Lung (tissue), 12 donors: ENCODE measurements around the gene FYCO1. TPM values are rescaled to one million over a fixed set of nuclear protein-coding genes. Genes with fewer than 3 reads are reported as not detected.

Experiments
- ATAC-seq: fragments of 200-7000 bp; cut with Tn5 transposase; one replicate; pipeline ENCODE4 v1.9.1; 2020; ENCODE audit warnings: moderate number of reproducible peaks; ENCODE audit not compliant: insufficient read depth, low FRiP score
- DNase-seq, 3 donors: peaks; one replicate each; pipeline ENCODE4 v3.0.0-alpha.2; 2013 to 2017
- H3K27ac ChIP-seq, 2 donors: one replicate each; pipeline ENCODE4 v1.5.1; 2013; ENCODE audit warnings: mild to moderate bottlenecking in 2 of 2, moderate library complexity in 2 of 2, control low read depth in 1 of 2, inconsistent platforms in 1 of 2, low read depth in 1 of 2, low read length in 1 of 2
- H3K27me3 ChIP-seq, 3 donors: one replicate each; pipeline ENCODE4 v1.5.1; 2013; ENCODE audit warnings: low read length in 2 of 3; ENCODE audit not compliant: control insufficient read depth in 3 of 3, insufficient read depth in 3 of 3
- H3K36me3 ChIP-seq, 4 donors: one replicate each; pipeline ENCODE4 v1.5.1; 2013; ENCODE audit warnings: low read length in 4 of 4, mild to moderate bottlenecking in 1 of 4, moderate library complexity in 1 of 4; ENCODE audit not compliant: control insufficient read depth in 4 of 4, insufficient read depth in 4 of 4
- H3K4me1 ChIP-seq, 5 donors: one replicate each; pipeline ENCODE4 v1.5.1; 2013; ENCODE audit warnings: low read length in 5 of 5, mild to moderate bottlenecking in 2 of 5, moderate library complexity in 1 of 5; ENCODE audit not compliant: control insufficient read depth in 5 of 5, insufficient read depth in 5 of 5
- H3K4me3 ChIP-seq: one replicate; pipeline ENCODE4 v1.5.1; 2013; ENCODE audit warnings: mild to moderate bottlenecking, control low read depth, moderate library complexity
- H3K9ac ChIP-seq, 2 donors: one replicate each; pipeline ENCODE4 v1.5.1; 2013; ENCODE audit warnings: low read length in 2 of 2, control low read depth in 1 of 2; ENCODE audit not compliant: insufficient read depth in 1 of 2
- H3K9me3 ChIP-seq, 4 donors: one replicate each; pipeline ENCODE4 v1.5.1; 2013; ENCODE audit warnings: low read length in 3 of 4, mild to moderate bottlenecking in 1 of 4, moderate library complexity in 1 of 4; ENCODE audit not compliant: control insufficient read depth in 4 of 4, insufficient read depth in 3 of 4
- CTCF ChIP-seq: IDR thresholded peaks from 2 replicates; pipeline ENCODE4 v1.5.1; 2012; ENCODE audit warnings: mild to moderate bottlenecking; ENCODE audit errors: control extremely low read depth, extremely low read depth
- WGBS, 2 donors: extraction: QIAGEN DNeasy Blood & Tissue Kit; methylation state at CpG; one replicate each; pipeline ENCODE4 v1.1.7; 2013; 5-methylcytosine and 5-hydroxymethylcytosine counted together
- polyA plus RNA-seq, 2 donors: library from polyadenylated mRNA; stranded (reverse); fragments of 200-250 nt; gene quantifications; one replicate each; pipeline ENCODE4 v1.2.1, GENCODE V29; 2013
- total RNA-seq, 2 donors: library from RNA; depleted of rRNA in 1 of 2; stranded (reverse); fragments of >200 nt in 1 of 2; gene quantifications; one replicate each; pipeline ENCODE4 v1.2.1, GENCODE V29; 2014 to 2021
- donor health status: control.
- donor health status: control.
- donor health status: Bipolar disorder and iron deficiency.
- donor health status: healthy.
- donor health status: DM: yes; HTN: yes; CAD: no.

FYCO1 gene
- total and polyA plus RNA-seq, 4 donors: 11.3 to 38.7 (median 23.2) TPM

GRCh38 chr3:45878124-45878523 is 117.5 kb downstream of the FYCO1 start:
- Histone ChIP-seq H3K4me3 (no peak overlapping the region), H3K27me3 (no peaks in the 10 kb centered on the region), H3K27ac (no peak overlapping the region), H3K9ac (no peak overlapping the region), H3K4me1 (peaks cover 0 to 5% (median 0%) of the 10 kb centered on the region in 5 donors), H3K36me3 (no peaks in the 10 kb centered on the region), H3K9me3 (no peaks in the 10 kb centered on the region)
- 95 to 96% methylated on average over 2 of the region's 2 CpGs for WGBS, 2 donors
- TF ChIP-seq CTCF: no peak
- ATAC-seq (no peak), DNase-seq (no peak)

DNA sequence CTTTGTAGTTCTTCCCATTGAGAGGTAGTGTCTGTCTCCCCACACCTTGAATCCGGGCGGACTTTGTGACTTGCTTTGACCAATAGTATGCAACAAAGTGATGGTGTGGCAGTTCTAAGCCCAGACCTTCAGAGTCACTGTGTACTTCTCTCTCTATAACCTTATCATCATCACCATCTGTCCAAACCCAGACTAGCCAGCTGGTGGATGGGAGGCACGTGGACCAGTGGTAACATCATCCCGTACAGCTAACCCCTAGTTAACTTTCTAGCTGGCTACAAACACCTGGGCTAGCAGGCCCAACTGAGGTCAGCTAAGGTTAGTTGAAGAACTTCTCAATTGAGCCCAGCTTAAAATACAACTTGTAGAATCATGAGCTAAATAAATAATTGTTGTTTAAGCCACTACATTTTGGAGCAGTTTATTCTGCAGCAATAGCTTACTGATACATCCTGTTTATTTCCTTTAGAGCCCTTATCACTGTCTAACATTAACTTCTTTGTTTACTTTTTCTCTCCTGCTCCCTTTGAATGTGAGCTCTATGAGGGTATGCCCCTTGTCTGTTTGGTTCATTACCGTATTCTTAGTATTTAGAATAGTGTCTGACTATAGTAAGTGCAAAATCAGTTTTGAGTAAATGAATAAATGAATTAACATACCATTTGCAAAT is 120.8 kb downstream of the FYCO1 start:
- no peak overlapping the region for H3K4me3 ChIP-seq
- ATAC-seq (no peak), DNase-seq (no peak)
- H3K9ac ChIP-seq: no peak overlapping the region
- 53 to 76% methylated on average over 5 of the region's 5 CpGs for WGBS, 2 donors
- H3K36me3 ChIP-seq: no peaks in the 10 kb centered on the region
- H3K27me3 ChIP-seq: no peaks in the 10 kb centered on the region
- H3K4me1 ChIP-seq: no peaks in the 10 kb centered on the region
- TF ChIP-seq CTCF: no peak
- H3K27ac ChIP-seq: no peak overlapping the region
- no peaks in the 10 kb centered on the region for H3K9me3 ChIP-seq

- WGBS, 2 donors: 95% methylated on average over 4 of the region's 4 CpGs
- TF ChIP-seq CTCF: no peak
- peaks cover 0 to 1% (median 0%) of the 10 kb centered on the region in 5 donors for H3K4me1 ChIP-seq
- no peaks in the 10 kb centered on the region for H3K36me3 ChIP-seq
- H3K27ac ChIP-seq: no peak overlapping the region
- H3K27me3 ChIP-seq: no peaks in the 10 kb centered on the region
- ATAC-seq: no peak
- H3K9ac ChIP-seq: no peak overlapping the region
- no peak overlapping the region for H3K4me3 ChIP-seq
- H3K9me3 ChIP-seq: no peaks in the 10 kb centered on the region
- DNase-seq: no peak
Measured at GRCh38 chr3:45873638-45874037, 122.0 kb downstream of the FYCO1 start.

DNA sequence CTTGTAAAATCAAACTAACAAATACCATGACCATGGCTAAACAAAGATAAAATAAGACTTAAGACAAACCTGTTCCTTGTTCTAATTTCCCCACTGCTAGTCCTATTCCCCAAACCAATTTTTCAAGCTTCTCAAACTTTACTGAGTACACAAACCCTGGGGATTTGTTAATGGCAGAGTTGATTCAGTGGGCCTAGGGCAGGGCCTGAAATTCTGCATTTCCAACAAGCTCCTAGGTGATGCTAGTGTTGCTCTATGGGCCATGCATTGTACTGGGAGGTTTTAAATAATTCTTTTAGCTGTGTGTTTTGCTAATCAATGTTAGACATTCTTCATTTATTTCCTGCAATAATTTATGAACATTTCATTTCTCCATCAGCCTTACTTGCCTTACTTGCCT is 122.6 kb downstream of the FYCO1 start:
- ATAC-seq: no peak
- Histone ChIP-seq H3K36me3 (no peaks in the 10 kb centered on the region), H3K4me1 (peaks cover 0 to 1% (median 0%) of the 10 kb centered on the region in 5 donors), H3K27me3 (no peaks in the 10 kb centered on the region), H3K9me3 (no peaks in the 10 kb centered on the region), H3K9ac (no peak overlapping the region), H3K27ac (no peak overlapping the region), H3K4me3 (no peak overlapping the region)
- no peak for DNase-seq
- no peak for TF ChIP-seq CTCF
